Stimulated activated naive CD8-positive, alpha-beta T cell treated with anti-CD3 and anti-CD28 coated beads, Interleukin-15, amount 100 ng/mL, for 72 hours (primary cell): Measurements from ENCODE around the gene PDE4D.

Source experiments
- ATAC-seq: fragments of 150-1000 bp; cut with Tn5 transposase; 2 replicates; pipeline ENCODE4 v1.10.0; 2021; ENCODE audit warnings: mild to moderate bottlenecking, moderate library complexity
- DNase-seq, 2 donors: peaks; one replicate each; pipeline ENCODE4 v3.0.0; 2021 to 2022
- H3K27ac Mint-ChIP-seq, 2 donors: one replicate each; pipeline ENCODE4 v1.8.0; 2022; ENCODE audit warnings: mild to moderate bottlenecking in 2 of 2, mixed read lengths in 2 of 2, moderate library complexity in 2 of 2
- H3K27me3 Mint-ChIP-seq: one replicate; pipeline ENCODE4 v1.8.0; 2022; ENCODE audit warnings: mixed read lengths
- H3K4me1 Mint-ChIP-seq: one replicate; pipeline ENCODE4 v1.8.0; 2022; ENCODE audit warnings: mild to moderate bottlenecking, mixed read lengths
- H3K4me3 Mint-ChIP-seq, 2 donors: one replicate each; pipeline ENCODE4 v1.8.0; 2022; ENCODE audit warnings: mild to moderate bottlenecking in 2 of 2, mixed read lengths in 2 of 2, moderate library complexity in 1 of 2
- H3K9me3 Mint-ChIP-seq, 2 donors: one replicate each; pipeline ENCODE4 v1.8.0; 2022; ENCODE audit warnings: mixed read lengths in 2 of 2

The PDE4D gene

DNA sequence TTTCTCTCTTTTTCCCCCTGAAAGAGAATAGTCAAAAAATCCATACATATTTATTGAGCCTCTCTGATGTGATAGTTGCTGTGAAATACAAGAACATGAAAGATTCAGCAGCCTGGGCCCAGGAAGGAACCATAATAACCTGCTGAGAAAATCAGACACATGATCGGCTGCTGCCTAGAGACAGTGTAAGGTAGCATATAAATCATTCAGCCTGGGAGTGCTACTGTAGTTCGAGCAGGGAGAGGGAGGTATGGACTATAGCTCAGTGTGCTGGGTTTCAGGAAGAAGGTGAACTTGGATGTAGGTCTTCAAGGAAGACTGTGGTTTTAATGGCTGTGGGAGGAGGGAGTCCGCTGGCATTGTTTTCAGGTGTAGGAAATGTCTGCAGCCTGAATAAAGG is 841.6 kb downstream of the PDE4D start:
- H3K9me3 Mint-ChIP-seq: no peaks in the 10 kb centered on the region
- peaks cover 8% of the 10 kb centered on the region for H3K27me3 Mint-ChIP-seq
- ATAC-seq (no peak), DNase-seq (no peak)
- H3K4me3 Mint-ChIP-seq: no peak overlapping the region
- no peak overlapping the region for H3K27ac Mint-ChIP-seq
- H3K4me1 Mint-ChIP-seq: no peaks in the 10 kb centered on the region

DNA sequence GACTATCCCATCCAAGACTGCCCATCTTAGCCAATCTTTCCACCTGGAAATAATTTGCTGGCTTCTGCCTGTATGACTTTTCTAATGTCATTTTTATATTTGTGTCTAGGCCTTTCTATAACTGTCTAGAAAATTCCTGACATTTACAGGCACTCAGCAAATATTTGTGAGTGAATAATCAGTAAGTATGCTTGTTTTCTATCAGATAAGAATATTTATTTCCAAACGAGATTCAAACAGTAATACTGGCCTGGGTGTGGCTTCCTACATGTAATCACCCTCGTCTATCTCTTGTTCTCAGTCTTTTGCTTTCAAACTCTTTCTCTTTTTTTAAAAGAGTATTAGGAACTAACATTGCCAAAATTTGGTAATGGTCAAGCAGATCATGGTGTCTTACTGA is 844.4 kb downstream of the PDE4D start:
- H3K27ac Mint-ChIP-seq: no peak overlapping the region
- H3K4me3 Mint-ChIP-seq: no peak overlapping the region
- no peaks in the 10 kb centered on the region for H3K27me3 Mint-ChIP-seq
- H3K9me3 Mint-ChIP-seq: no peaks in the 10 kb centered on the region
- no peaks in the 10 kb centered on the region for H3K4me1 Mint-ChIP-seq
- ATAC-seq (no peak), DNase-seq (no peak)

GRCh38 chr5:59042201-59043055 is 851.1 kb downstream of the PDE4D start:
- ATAC-seq (no peak), DNase-seq (no peak)
- no peaks in the 10 kb centered on the region for H3K27me3 Mint-ChIP-seq
- peak overlapping the region; percentile 34 to 85 for H3K4me3 Mint-ChIP-seq
- peaks cover 25% of the 10 kb centered on the region for H3K4me1 Mint-ChIP-seq
- no peaks in the 10 kb centered on the region for H3K9me3 Mint-ChIP-seq
- H3K27ac Mint-ChIP-seq: peak overlapping the region in 1 of 2 donors; percentile 23

- Mint-ChIP-seq H3K4me1 (peaks cover 25% of the 10 kb centered on the region), H3K27ac (no peak overlapping the region), H3K9me3 (no peaks in the 10 kb centered on the region), H3K27me3 (no peaks in the 10 kb centered on the region), H3K4me3 (peak overlapping the region; percentile 58 to 85)
- no peak for ATAC-seq
- no peak for DNase-seq
Observed at GRCh38 chr5:59041355-59041754, 852.2 kb downstream of the PDE4D start.

- ATAC-seq (no peak), DNase-seq (no peak)
- Mint-ChIP-seq H3K4me1 (peaks cover 25% of the 10 kb centered on the region), H3K4me3 (peak overlapping the region; percentile 85 to 96), H3K27me3 (no peaks in the 10 kb centered on the region), H3K9me3 (no peaks in the 10 kb centered on the region), H3K27ac (no peak overlapping the region)
Observed at GRCh38 chr5:59040804-59041201, 852.7 kb downstream of the PDE4D start.

- Mint-ChIP-seq H3K4me1 (peaks cover 25% of the 10 kb centered on the region), H3K9me3 (no peaks in the 10 kb centered on the region), H3K27ac (peak overlapping the region; percentile 86 to 98)
Observed at GRCh38 chr5:59040024-59040803, 853.3 kb downstream of the PDE4D start.

DNA sequence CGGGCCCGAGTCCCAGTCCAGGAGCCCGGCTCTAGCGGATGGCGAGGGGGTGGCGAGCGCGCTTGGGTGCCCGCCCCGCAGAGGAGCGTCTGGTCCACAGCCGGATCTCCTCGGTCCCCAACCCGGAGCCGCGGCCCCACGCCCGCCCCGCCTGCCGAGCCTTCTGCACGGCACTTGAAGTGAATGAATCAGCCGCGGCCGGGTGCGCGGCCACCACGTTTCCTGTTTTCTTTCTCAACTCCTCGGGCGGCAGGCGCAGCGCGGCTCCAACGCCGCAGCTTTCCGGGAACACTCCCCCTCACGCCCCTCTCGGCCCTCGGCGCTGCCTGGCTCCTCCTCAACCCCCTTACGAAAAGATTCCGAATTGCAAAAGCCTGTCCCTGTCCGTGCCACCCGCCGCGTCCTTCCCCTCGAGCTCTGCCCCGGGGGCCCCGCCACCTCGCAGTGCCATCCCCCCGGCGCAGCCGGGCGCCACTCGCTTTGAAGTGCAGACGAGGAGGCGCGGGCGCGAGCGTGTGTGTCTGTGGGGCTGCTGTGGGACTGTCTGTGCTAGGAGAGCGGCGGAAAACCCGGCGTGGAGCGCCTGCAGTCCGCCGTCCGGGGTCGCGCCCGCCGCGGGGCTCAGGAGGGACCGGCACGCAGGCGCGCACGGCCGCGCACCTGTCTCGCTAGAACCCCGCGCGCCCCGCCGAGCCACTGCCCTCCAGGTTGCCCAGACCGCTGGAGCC is 854.1 kb downstream of the PDE4D start:
- ATAC-seq: peak; percentile 83
- Mint-ChIP-seq H3K4me1 (peaks cover 25% of the 10 kb centered on the region), H3K27ac (peak overlapping the region; percentile 89 to 98), H3K9me3 (no peaks in the 10 kb centered on the region), H3K27me3 (no peaks in the 10 kb centered on the region), H3K4me3 (peak overlapping the region; percentile 85 to 96)
- peak; percentile 92 to 95 for DNase-seq

More at GRCh38 chr5:59040024-59040803, 853.3 kb downstream of the PDE4D start:
- ATAC-seq: no peak
- no peak for DNase-seq
- Mint-ChIP-seq H3K4me3 (peak overlapping the region; percentile 85 to 96), H3K27me3 (no peaks in the 10 kb centered on the region)

GRCh38 chr5:59038798-59039295 is 854.7 kb downstream of the PDE4D start:
- peak in 1 of 2 donors; percentile 46 for DNase-seq
- Mint-ChIP-seq H3K4me1 (peaks cover 25% of the 10 kb centered on the region), H3K4me3 (peak overlapping the region; percentile 85 to 96), H3K9me3 (no peaks in the 10 kb centered on the region), H3K27me3 (no peaks in the 10 kb centered on the region), H3K27ac (peak overlapping the region; percentile 98 to 100)
- no peak for ATAC-seq

DNA sequence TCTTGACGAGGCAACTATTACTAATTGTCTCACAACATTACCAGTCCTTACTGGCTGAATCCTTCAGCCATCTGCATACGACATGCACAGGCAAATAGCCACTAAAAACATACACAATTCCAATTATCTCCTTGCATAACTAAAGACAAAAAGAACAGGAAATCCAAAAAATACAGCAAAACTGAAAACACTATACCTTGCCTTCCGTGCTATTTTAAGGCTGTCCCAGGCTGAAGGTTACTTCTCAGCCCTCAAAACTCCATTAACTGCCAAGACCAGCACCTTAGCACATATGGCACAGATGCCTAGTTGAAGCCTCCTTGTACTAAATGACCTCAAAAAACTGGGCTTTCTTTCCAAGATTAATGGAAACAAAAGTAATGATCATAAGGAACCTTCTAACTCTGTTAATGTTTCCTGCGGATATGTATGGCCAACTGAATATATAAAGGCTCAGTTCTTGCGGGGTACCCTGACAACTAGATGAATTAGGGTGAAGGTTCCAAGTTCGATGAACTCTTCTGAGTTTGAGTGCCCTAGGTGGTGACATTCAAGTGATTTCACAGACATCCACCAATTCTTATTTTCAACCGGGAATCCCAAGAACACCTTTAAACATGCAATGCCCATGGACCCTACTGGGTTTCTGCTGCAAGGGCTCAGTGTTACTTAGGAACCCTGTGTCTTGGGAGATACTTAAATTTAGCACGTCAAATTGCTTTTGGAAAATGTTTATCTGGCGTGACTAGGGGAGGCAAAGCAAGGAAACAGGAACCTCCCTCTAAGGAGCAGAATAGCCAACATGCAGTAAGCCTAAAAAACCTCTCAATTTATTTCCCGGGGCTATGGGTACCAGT is 855.4 kb downstream of the PDE4D start:
- Mint-ChIP-seq H3K27ac (peak overlapping the region; percentile 98 to 100), H3K9me3 (no peaks in the 10 kb centered on the region), H3K4me3 (peak overlapping the region; percentile 85 to 96), H3K4me1 (peaks cover 30% of the 10 kb centered on the region), H3K27me3 (no peaks in the 10 kb centered on the region)
- no peak for DNase-seq
- ATAC-seq: no peak

GRCh38 chr5:59037453-59037852 is 856.1 kb downstream of the PDE4D start:
- peaks cover 34% of the 10 kb centered on the region for H3K4me1 Mint-ChIP-seq
- ATAC-seq: no peak
- no peaks in the 10 kb centered on the region for H3K9me3 Mint-ChIP-seq
- DNase-seq: no peak
- H3K27me3 Mint-ChIP-seq: no peaks in the 10 kb centered on the region
- H3K27ac Mint-ChIP-seq: peak overlapping the region; percentile 98 to 100
- peak overlapping the region; percentile 85 to 96 for H3K4me3 Mint-ChIP-seq

DNA sequence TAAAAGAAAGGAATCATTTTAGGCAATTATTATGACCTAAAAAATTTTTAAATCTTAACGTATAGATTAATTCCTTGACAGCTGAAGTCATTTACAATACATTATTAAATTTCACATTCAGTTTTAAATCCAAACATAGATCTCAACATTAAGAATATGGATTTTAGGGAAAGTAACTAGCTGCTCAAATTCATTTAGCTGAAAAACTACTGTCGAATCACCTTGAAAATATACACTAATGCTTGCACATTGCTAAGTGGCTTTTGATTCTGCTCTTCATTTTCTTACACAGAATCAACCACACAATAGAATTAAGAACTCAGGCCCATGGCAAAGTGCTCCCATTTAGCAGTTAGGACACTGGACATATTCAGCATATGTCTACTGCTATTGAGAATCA is 856.5 kb downstream of the PDE4D start:
- ATAC-seq (no peak), DNase-seq (no peak)
- no peaks in the 10 kb centered on the region for H3K9me3 Mint-ChIP-seq
- H3K4me3 Mint-ChIP-seq: peak overlapping the region; percentile 85 to 96
- peak overlapping the region; percentile 98 to 100 for H3K27ac Mint-ChIP-seq
- H3K4me1 Mint-ChIP-seq: peaks cover 30% of the 10 kb centered on the region
- no peaks in the 10 kb centered on the region for H3K27me3 Mint-ChIP-seq

DNA sequence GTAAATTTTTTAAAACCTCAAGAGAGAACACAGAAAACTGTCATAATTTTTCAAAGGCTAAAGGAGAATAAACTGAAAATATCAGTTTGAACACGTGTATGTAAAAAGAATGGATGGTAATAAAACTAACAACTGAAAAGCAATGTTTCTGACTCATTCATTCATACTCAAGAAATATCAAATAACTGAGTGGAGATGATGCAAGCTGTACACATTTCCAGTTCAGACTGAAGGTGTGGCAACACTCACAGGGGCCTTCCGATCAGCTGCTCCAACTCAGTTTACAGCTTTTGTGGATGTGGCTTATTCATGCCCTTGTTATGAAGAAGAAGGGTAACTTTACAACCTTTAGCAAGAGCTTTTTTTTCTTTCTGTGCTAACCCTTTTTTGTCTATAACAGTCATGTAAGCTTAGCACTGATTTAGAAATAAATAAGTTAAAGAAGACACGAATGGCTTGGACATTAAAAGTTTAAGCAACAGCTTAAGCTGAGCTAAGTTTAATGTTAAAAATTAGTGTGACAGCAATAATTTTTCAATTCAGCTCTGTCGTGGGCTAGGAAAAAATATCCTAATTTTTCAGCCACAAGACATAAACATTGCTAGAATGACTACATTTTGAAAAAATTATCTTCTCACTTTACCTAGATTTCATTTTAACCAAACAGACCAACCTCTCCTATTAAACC is 857.1 kb downstream of the PDE4D start:
- Mint-ChIP-seq H3K4me3 (peak overlapping the region; percentile 85 to 96), H3K27ac (peak overlapping the region; percentile 98 to 100)
- ATAC-seq: peak; percentile 50

GRCh38 chr5:59035681-59036080 is 857.8 kb downstream of the PDE4D start:
- H3K27ac Mint-ChIP-seq: peak overlapping the region; percentile 98 to 100
- peak overlapping the region; percentile 85 to 96 for H3K4me3 Mint-ChIP-seq
- no peak for ATAC-seq
- DNase-seq: no peak
- H3K27me3 Mint-ChIP-seq: no peaks in the 10 kb centered on the region
- H3K9me3 Mint-ChIP-seq: no peaks in the 10 kb centered on the region
- peaks cover 29% of the 10 kb centered on the region for H3K4me1 Mint-ChIP-seq

More for the DNA sequence above, 857.1 kb downstream of the PDE4D start:
- no peaks in the 10 kb centered on the region for H3K9me3 Mint-ChIP-seq
- peak; percentile 40 to 71 for DNase-seq
- no peaks in the 10 kb centered on the region for H3K27me3 Mint-ChIP-seq
- peaks cover 31% of the 10 kb centered on the region for H3K4me1 Mint-ChIP-seq
